Activated naive CD4-positive, alpha-beta T cell treated with anti-CD3 and anti-CD28 coated beads for 36 hours (primary cell): ENCODE results near the gene TBC1D1. TPM values are rescaled to one million over a fixed set of nuclear protein-coding genes. Genes with fewer than 3 reads are reported as not detected.

Experiments
- CTCF ChIA-PET: fragments of 350-600 bp; sonication (Branson Sonifier 250); formaldehyde crosslinking; loops from one replicate; lab custom pipeline; 2021; ENCODE audit warnings: antibody characterized with exemption; lab: Charles Lee
- DNase-seq: peaks from one replicate; pipeline ENCODE4 v3.0.0-alpha.2; 2020
- H3K27ac Mint-ChIP-seq: one replicate; pipeline ENCODE4 v1.8.0; 2021; ENCODE audit warnings: mild to moderate bottlenecking, mixed read lengths
- H3K27me3 Mint-ChIP-seq: one replicate; pipeline ENCODE4 v1.8.0; 2021; ENCODE audit warnings: low read depth, mixed read lengths
- H3K36me3 Mint-ChIP-seq: one replicate; pipeline ENCODE4 v1.8.0; 2021; ENCODE audit warnings: low read depth, mixed read lengths
- H3K4me1 Mint-ChIP-seq: one replicate; pipeline ENCODE4 v1.8.0; 2021; ENCODE audit warnings: low read depth, mixed read lengths
- H3K4me3 Mint-ChIP-seq: one replicate; pipeline ENCODE4 v1.8.0; 2021; ENCODE audit warnings: mild to moderate bottlenecking, moderate library complexity, mixed read lengths
- H3K9me3 Mint-ChIP-seq: one replicate; pipeline ENCODE4 v1.8.0; 2021; ENCODE audit warnings: mixed read lengths
- intact Hi-C: fragments of 100-400 bp; cut with micrococcal nuclease; formaldehyde crosslinking; loops from one replicate; pipeline ENCODE4 v1.15.1; 2023
- total RNA-seq, 2 experiments: library from RNA; stranded (reverse); gene quantifications; one replicate each; pipeline ENCODE4 v1.2.3, GENCODE V29; 2021

TBC1D1 gene
- total RNA-seq, 2 experiments from 2014 or later, result 57.7 to 68.5 TPM

DNA sequence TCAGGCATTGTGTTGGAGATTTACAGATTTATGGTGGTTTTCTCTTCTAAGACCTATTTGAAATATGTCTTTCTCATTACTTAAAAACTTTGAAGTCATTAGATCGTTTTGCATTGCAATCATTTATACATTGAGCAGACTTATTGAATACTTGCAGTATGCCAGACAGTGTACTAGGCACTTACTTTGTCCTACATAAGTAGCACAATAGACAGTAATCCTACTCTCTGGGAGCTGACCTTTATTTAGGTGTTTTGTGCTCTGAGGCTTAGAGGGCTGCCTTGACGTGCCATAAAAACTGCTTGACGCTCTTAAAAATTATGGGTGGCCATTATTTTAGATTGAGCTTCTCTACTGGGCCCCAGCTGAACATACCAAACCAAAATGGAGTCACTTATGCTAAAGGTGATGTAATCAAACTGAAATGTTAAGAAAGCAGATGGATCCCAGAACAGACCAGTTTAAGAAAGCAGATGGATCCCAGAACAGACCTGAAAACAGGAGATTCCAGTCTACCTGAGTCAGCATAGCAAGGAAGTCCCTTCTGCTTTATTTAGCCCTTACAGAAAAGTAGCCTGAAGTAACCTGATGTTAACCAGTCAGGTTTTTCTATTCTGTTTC, 111.7 kb downstream of the TBC1D1 start:
- intact Hi-C loops, result no loop called here
- H3K36me3 Mint-ChIP-seq, result no peaks in the 10 kb centered on the region
- H3K9me3 Mint-ChIP-seq, result no peaks in the 10 kb centered on the region
- no peaks in the 10 kb centered on the region for H3K27me3 Mint-ChIP-seq
- no peak overlapping the region for H3K27ac Mint-ChIP-seq
- H3K4me1 Mint-ChIP-seq, result peaks cover 30% of the 10 kb centered on the region
- no peak for DNase-seq
- CTCF ChIA-PET, result interaction anchor here (0.9 to 1.4 kb wide), 2 partner anchors 32 to 34 kb away, joined by 3 to 5 read pairs; no protein-coding TSS in a partner anchor
- no peak overlapping the region for H3K4me3 Mint-ChIP-seq

DNA sequence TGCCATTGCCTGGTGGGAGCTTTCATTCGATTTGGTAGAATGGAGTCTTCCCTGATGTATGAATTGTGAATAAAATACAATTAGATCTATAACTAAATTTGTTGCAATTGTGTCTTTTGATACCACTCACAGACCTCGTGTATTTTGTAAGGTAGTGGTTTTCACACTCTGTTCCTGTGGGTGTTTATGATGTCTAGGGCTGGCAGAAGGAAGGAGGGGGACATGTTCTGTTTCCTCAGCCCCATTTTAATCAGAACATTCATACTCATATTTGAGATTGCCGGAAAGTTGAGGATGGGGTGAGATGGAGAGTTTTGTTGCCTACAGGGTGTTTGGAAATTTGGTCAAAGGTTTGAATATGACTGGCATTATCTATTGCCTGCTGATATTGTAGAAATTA, 112.2 kb downstream of the TBC1D1 start:
- CTCF ChIA-PET, result interaction anchor here (0.9 to 1.4 kb wide), 3 partner anchors 32 to 33 kb away, joined by 3 to 5 read pairs (median 3); no protein-coding TSS in a partner anchor
- Mint-ChIP-seq H3K4me3 (no peak overlapping the region), H3K4me1 (peaks cover 33% of the 10 kb centered on the region), H3K36me3 (no peaks in the 10 kb centered on the region), H3K27me3 (no peaks in the 10 kb centered on the region), H3K9me3 (no peaks in the 10 kb centered on the region), H3K27ac (no peak overlapping the region)
- DNase-seq, result no peak
- intact Hi-C loops, result no loop called here

DNA sequence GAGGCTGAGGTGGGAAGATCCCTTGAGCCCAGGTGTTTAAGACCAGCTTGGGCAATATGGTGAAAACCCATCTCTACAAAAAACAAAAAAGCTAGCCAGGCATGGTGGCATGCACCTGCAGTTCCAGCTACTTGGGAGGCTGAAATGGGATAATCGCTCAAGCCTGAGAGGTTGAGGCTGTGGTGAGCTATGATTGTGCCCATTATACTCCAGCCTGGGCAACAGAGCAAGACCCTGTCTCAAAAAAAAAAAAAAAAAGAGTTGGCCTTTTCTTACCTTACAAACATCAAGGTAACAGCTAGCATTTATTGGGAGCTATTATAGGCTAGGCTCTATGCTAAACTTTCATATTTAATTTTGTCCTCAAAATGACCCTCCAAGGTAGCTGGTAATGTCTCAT, 112.7 kb downstream of the TBC1D1 start:
- no peaks in the 10 kb centered on the region for H3K9me3 Mint-ChIP-seq
- H3K27me3 Mint-ChIP-seq, result no peaks in the 10 kb centered on the region
- H3K4me1 Mint-ChIP-seq, result peaks cover 30% of the 10 kb centered on the region
- H3K4me3 Mint-ChIP-seq, result no peak overlapping the region
- CTCF ChIA-PET, result interaction anchor here (0.7 to 1.3 kb wide), 4 partner anchors 16 to 663 kb away, joined by 3 to 5 read pairs (median 3); no protein-coding TSS in a partner anchor
- DNase-seq, result no peak
- H3K27ac Mint-ChIP-seq, result no peak overlapping the region
- intact Hi-C loops, result no loop called here
- no peaks in the 10 kb centered on the region for H3K36me3 Mint-ChIP-seq

DNA sequence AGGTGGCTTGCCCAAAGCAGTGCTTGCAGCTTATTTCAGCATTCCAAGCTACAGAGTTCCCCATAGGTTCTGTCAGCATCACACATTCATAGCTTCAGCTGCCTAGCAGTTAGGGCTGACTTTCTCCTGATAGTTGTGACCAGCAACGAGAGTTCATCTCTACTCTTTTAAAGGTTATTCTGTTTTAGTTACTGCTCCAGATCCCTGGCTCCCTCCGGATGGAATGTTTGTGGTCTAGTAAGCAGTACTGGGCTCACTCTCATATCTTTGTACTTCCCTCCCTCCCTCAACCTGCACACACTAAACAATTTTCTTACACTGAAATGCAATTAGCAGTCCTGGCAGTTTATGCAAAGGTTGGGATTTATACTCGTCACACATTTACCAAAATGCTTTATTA, 113.2 kb downstream of the TBC1D1 start:
- CTCF ChIA-PET, result interaction anchor here (0.7 to 1.3 kb wide), 3 partner anchors 15 to 663 kb away, joined by 3 read pairs; no protein-coding TSS in a partner anchor
- intact Hi-C loops, result no loop called here
- H3K36me3 Mint-ChIP-seq, result no peaks in the 10 kb centered on the region
- no peaks in the 10 kb centered on the region for H3K9me3 Mint-ChIP-seq
- H3K27me3 Mint-ChIP-seq, result no peaks in the 10 kb centered on the region
- no peak for DNase-seq
- peaks cover 27% of the 10 kb centered on the region for H3K4me1 Mint-ChIP-seq
- H3K4me3 Mint-ChIP-seq, result no peak overlapping the region
- no peak overlapping the region for H3K27ac Mint-ChIP-seq

DNA sequence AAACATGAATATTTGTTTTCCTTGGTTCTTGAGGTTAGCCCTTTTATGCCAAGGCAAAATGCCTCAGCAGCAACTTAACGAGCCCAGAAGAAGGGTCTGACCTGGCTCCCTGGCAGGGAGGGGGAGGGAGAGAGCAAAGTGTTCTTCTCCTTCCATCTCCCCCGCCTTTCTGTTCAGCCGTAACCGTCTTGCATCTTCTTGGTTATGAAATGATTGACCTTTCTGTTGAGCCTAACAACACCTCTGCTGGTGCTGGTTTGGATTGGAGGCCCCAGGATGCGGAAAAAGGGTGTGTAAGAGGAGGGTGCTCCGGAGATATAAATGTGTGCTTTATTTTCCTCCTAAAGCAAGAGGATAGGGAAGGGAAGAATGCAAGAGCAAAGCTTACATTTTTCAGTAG, 114.0 kb downstream of the TBC1D1 start:
- H3K27ac Mint-ChIP-seq, result no peak overlapping the region
- CTCF ChIA-PET, result interaction anchor here (0.6 kb wide), 1 partner anchor 934 kb away, joined by 3 read pairs; no protein-coding TSS in a partner anchor
- peaks cover 21% of the 10 kb centered on the region for H3K4me1 Mint-ChIP-seq

DNA sequence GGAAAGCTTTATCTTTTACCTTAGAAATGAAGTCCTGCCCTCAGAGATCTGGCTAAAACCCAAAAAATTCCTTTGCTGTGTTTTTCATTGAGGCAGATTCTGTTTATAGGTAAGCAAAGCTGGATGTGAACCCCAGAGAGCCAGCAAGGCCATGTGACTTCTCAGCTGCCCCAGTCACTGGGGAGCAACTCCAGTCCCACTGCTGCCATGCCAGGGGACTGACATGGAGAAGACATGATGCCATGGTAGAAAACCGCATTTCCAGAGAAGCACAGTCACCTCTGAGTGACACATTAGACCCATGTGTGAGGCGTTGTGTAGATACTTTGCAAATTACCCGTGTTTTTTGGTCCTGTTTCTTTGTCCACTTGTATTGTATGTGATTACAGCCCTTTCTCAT, 114.8 kb downstream of the TBC1D1 start:
- CTCF ChIA-PET, result no interaction called here
- Mint-ChIP-seq H3K27me3 (no peaks in the 10 kb centered on the region), H3K27ac (no peak overlapping the region), H3K36me3 (no peaks in the 10 kb centered on the region), H3K4me3 (no peak overlapping the region), H3K4me1 (peaks cover 21% of the 10 kb centered on the region), H3K9me3 (no peaks in the 10 kb centered on the region)
- no peak for DNase-seq
- intact Hi-C loops, result no loop called here

More for the DNA sequence above, 114.0 kb downstream of the TBC1D1 start:
- H3K27me3 Mint-ChIP-seq, result no peaks in the 10 kb centered on the region
- no peak overlapping the region for H3K4me3 Mint-ChIP-seq
- no peaks in the 10 kb centered on the region for H3K9me3 Mint-ChIP-seq
- DNase-seq, result no peak
- intact Hi-C loops, result no loop called here
- H3K36me3 Mint-ChIP-seq, result no peaks in the 10 kb centered on the region

DNA sequence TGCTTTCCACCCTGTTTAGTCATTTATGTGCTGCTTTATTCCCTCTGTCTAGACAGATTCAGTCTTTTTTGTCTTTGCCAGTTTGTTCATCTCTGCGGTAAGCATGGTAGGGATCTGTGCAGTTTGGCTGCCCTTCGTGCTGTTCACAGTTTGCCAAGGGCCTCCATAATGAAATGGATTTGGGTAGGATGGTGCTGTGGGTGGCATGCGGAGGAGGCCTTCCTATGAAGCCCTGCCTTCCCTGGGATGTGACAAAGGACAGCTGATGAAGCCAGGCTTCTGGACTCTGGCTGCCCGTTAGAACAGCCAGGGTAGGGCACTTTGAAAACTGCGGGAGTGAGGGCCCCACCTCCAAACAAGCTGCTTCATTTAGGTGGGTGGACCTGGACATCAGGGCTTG, 116.8 kb downstream of the TBC1D1 start:
- CTCF ChIA-PET, result no interaction called here

DNA sequence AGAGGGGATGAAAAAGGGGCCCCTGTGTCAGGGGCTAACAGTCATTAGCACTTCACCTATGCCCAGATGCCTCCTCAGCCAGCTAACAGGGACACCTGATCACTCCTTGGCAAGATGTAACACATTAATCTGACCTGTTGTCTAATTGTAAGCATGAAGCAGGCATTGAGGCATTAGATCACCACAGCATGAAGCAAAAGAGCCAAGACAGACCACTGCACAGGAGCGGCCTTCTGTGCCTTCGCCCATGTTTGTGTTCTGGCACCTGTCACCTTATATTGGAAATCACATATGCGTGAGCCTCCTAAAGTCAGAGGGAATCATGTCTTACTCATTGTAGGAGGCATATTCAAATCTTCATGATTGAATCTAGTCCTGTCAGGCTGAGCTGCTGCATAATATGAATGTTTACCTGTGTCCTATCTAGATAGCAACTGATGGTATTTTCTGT, 117.7 kb downstream of the TBC1D1 start:
- DNase-seq, result no peak
- Mint-ChIP-seq H3K4me1 (peaks cover 18% of the 10 kb centered on the region), H3K27ac (no peak overlapping the region), H3K27me3 (no peaks in the 10 kb centered on the region), H3K4me3 (no peak overlapping the region), H3K9me3 (no peaks in the 10 kb centered on the region), H3K36me3 (no peaks in the 10 kb centered on the region)
- intact Hi-C loops, result no loop called here
- CTCF ChIA-PET, result no interaction called here

More for the DNA sequence above, 116.8 kb downstream of the TBC1D1 start:
- Mint-ChIP-seq H3K4me3 (no peak overlapping the region), H3K9me3 (no peaks in the 10 kb centered on the region), H3K27ac (no peak overlapping the region), H3K27me3 (no peaks in the 10 kb centered on the region), H3K4me1 (peaks cover 24% of the 10 kb centered on the region), H3K36me3 (no peaks in the 10 kb centered on the region)
- intact Hi-C loops, result no loop called here
- DNase-seq, result no peak

DNA sequence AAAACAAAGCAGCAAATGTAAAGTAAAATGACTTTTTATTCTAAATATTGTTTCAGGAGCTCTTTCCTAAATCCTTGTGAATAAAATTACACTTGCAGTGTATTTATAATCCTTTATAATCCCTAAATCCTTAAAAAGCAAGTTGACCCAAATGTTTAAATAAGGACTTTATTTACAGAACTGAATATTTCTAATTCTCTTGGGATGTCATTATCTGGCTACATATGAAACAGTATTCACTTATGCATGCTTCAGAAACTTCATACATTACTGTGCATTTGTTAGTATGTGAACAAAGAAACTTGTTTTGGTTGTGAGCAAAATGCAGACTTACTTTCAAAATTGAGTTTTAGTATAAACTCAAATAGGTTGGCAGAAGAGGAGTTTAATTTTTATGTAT, 118.5 kb downstream of the TBC1D1 start:
- no peak overlapping the region for H3K27ac Mint-ChIP-seq
- intact Hi-C loops, result no loop called here
- H3K27me3 Mint-ChIP-seq, result no peaks in the 10 kb centered on the region
- CTCF ChIA-PET, result no interaction called here
- H3K4me3 Mint-ChIP-seq, result no peak overlapping the region
- no peaks in the 10 kb centered on the region for H3K9me3 Mint-ChIP-seq
- peaks cover 2% of the 10 kb centered on the region for H3K36me3 Mint-ChIP-seq
- no peak for DNase-seq
- peaks cover 17% of the 10 kb centered on the region for H3K4me1 Mint-ChIP-seq

DNA sequence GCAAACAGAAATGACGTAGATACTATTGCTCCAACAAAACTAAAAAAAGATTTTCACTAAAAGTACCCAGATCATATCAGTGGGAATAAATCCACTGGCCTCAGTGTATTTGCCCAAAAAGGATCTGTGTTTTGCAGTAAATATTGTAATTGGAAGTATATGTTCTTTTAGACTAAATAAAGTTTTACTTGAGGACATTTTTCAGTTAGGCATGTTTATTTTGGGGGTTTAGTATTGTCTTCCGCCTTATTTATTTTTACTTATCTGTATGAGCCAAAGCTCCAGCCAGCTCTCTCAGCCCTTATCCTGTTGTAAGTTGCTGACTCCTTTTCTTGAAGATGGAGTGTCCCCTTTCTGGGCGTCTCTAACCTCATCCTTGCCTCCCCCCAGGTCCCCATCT, 119.1 kb downstream of the TBC1D1 start:
- Mint-ChIP-seq H3K9me3 (no peaks in the 10 kb centered on the region), H3K4me3 (no peak overlapping the region), H3K27ac (no peak overlapping the region), H3K36me3 (peaks cover 5% of the 10 kb centered on the region), H3K27me3 (no peaks in the 10 kb centered on the region), H3K4me1 (peaks cover 15% of the 10 kb centered on the region)
- DNase-seq, result no peak
- CTCF ChIA-PET, result no interaction called here
- intact Hi-C loops, result no loop called here

DNA sequence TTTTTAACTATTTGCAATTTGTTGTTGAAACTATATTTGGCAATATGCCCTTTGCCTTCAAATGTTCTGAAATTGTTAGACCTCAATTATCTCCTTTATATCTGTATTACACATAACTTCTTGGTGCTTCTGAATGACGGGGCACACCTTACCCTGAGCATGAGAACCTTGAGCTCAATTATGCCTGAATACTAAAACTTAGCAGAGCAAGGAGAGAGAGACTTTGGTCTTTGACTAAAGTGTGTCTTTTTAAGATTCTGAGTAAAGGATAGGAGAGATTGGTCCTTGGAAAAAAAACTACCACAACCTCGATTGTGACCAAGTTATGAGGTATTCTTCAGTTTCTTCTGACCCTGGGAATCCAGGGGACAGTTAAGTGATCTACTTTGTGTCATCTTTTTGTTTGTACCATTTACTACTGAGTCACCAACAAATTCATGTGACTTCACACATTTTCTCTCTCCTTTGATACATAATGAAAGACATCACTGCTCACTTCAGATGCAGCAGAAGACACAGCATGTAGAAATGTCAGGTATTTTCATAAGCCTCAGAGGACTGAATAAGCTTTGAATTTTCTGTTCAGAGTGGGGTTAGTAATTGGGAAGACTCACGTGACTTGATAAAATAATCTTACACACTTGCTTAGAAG, 120.8 kb downstream of the TBC1D1 start:
- no peaks in the 10 kb centered on the region for H3K9me3 Mint-ChIP-seq
- no peak overlapping the region for H3K27ac Mint-ChIP-seq
- intact Hi-C loops, result no loop called here
- no peak overlapping the region for H3K4me3 Mint-ChIP-seq
- CTCF ChIA-PET, result no interaction called here
- H3K4me1 Mint-ChIP-seq, result peaks cover 12% of the 10 kb centered on the region
- H3K27me3 Mint-ChIP-seq, result no peaks in the 10 kb centered on the region
- H3K36me3 Mint-ChIP-seq, result peaks cover 7% of the 10 kb centered on the region
- DNase-seq, result no peak

DNA sequence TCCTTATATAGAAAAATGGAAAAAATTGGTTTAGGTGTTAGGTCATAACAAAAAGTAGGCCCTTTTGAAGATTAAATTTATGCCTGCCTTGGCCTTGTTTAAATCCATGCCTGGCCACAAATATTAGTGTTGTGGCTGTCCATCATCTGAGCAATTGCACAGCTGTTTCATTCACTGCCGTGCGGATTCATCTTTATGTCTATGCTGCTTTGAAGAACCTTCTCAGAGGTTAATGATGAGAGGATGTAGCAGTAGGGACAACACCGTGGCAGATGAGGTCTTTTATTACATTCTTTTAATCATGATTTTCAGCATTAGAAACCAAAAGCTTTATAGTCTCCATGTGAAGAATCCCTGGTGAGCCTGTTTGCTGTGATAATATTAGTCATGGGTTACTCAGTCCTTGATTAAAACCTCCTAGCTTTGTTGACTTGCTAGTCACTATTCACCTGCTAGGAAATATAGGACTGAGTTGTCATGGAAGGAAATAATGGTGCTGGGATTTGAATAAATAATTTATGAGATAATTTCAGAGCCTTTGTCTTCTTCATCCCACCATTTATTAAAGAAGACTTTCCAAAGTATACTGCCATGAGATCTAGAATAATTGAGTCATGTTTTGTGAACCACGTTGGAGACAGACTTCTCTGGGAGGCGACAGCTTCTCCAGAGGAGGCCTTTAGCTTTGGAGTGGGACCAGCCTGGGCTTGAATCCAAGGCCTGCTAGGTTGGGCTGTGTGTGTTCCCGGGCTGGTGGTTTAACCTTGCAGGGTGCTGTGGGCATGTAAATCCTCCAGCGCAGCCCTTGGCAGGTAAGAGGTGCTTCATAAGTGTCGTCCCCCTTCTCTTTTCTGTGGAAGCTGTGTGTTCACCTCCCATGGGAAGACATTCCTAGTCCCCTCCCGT, 122.8 kb downstream of the TBC1D1 start:
- no peaks in the 10 kb centered on the region for H3K27me3 Mint-ChIP-seq
- peaks cover 7% of the 10 kb centered on the region for H3K36me3 Mint-ChIP-seq
- CTCF ChIA-PET, result no interaction called here
- DNase-seq, result no peak
- no peak overlapping the region for H3K27ac Mint-ChIP-seq
- H3K4me3 Mint-ChIP-seq, result no peak overlapping the region
- H3K4me1 Mint-ChIP-seq, result peaks cover 8% of the 10 kb centered on the region
- H3K9me3 Mint-ChIP-seq, result no peaks in the 10 kb centered on the region
- intact Hi-C loops, result no loop called here
